Pancreas (tissue), 10 donors: ENCODE data around the gene BMF. TPM values are rescaled to one million over a fixed set of nuclear protein-coding genes. Genes with fewer than 3 reads are reported as not detected.
"Not testable (repeated sequence)": the region's sequence is repeated elsewhere in the genome, so short reads cannot be mapped to it uniquely, and the experiment has no call there.

Experiments used
- ATAC-seq, 4 donors: fragments of 200-7000 bp; cut with Tn5 transposase; one replicate each; pipeline versions ENCODE4 v1.8.0 to v1.9.1; 2020; ENCODE audit warnings: mild to moderate bottlenecking in 4 of 4, moderate library complexity in 4 of 4
- DNase-seq, 6 donors: peaks; one replicate each; pipeline ENCODE4 v3.0.0-alpha.2; 2020
- FAIRE-seq: peaks from 2 replicates; lab custom pipeline; 2012; peaks lifted over from hg19 to GRCh38; lab: Jason Lieb, UNC
- H3K27ac ChIP-seq, 4 donors: fragments of 200-600 bp; sonication (generic); 1 replicate in 3 of 4; 2 replicates in 1 of 4; pipeline versions ENCODE4 v1.5.0 to v1.8.0; 2020
- H3K27me3 ChIP-seq, 4 donors: fragments of 200-600 bp; one replicate each; pipeline ENCODE4 v1.8.0; 2021
- H3K36me3 ChIP-seq, 3 donors: fragments of 200-600 bp; sonication (generic) in 1 of 3; one replicate each; pipeline versions ENCODE4 v1.5.0 to v1.8.0; 2020 to 2021
- H3K4me1 ChIP-seq, 3 donors: fragments of 200-600 bp; one replicate each; pipeline ENCODE4 v1.8.0; 2021
- H3K4me3 ChIP-seq, 4 donors: fragments of 200-600 bp; sonication (generic) in 2 of 4; one replicate each; pipeline versions ENCODE4 v1.5.0 to v1.8.0; 2020 to 2021
- H3K9me3 ChIP-seq, 4 donors: fragments of 200-600 bp; one replicate each; pipeline ENCODE4 v1.8.0; 2021
- CTCF ChIP-seq, 4 donors: fragments of 200-600 bp; sonication (generic) in 3 of 4; IDR thresholded peaks; one replicate each; pipeline versions ENCODE4 v1.5.0 to v1.8.0; 2021; ENCODE audit warnings: antibody characterized with exemption in 4 of 4
- WGBS, 2 donors: extraction: QIAGEN DNeasy Blood & Tissue Kit; methylation state at CpG; one replicate each; pipeline ENCODE4 v1.1.7; 2013; 5-methylcytosine and 5-hydroxymethylcytosine counted together
- intact Hi-C, 3 donors: fragments of 100-400 bp; cut with DNase I; formaldehyde crosslinking; loops; one replicate each; pipeline versions ENCODE4 v1.11.1 to v1.14.2; 2022
- polyA plus RNA-seq, 2 donors: library from polyadenylated mRNA; stranded (reverse); fragments of 200-250 nt; gene quantifications; one replicate each; pipeline ENCODE4 v1.2.3, GENCODE V29; 2013
- total RNA-seq, 6 donors: library from RNA; stranded (reverse); fragmentation: NEBNext Ultra II Directional in 4 of 6; extraction: Animal tissue kit (Norgen Biotek cat#: 25700) in 4 of 6; gene quantifications; one replicate each; pipeline versions ENCODE4 v1.2.1 to v1.2.4, GENCODE V29; 2021 to 2023
- donor health status: healthy with polysubstance abuse.
- donor health status: DM: no; HTN: no; CAD: no; lungs with moderate emphysema.
- donor health status: DM: no; HTN: no; CAD: no.
- donor health status: control.
- donor health status: control.
- donor health status: Bipolar disorder and iron deficiency.
- donor health status: DM: yes; HTN: yes; CAD: no.
- donor health status: DM: no; HTN: no; CAD: no.
- donor health status: DM: no; HTN: no; CAD: no.
- donor health status: DM: yes; HTN: yes; CAD: no.

The BMF gene
- total and polyA plus RNA-seq, 8 donors, result 4.1 to 25.9 (median 6.1) TPM

- DNase-seq, result no peak
- Histone ChIP-seq H3K9me3 (no peaks in the 10 kb centered on the region), H3K4me1 (peaks cover 3 to 8% (median 4%) of the 10 kb centered on the region in 3 donors), H3K36me3 (no peaks in the 10 kb centered on the region), H3K4me3 (no peak overlapping the region), H3K27me3 (no peaks in the 10 kb centered on the region), H3K27ac (no peak overlapping the region)
- peak in 2 of 4 donors; percentile 48 to 57 for ATAC-seq
- intact Hi-C loops, result no loop called here
- FAIRE-seq, result no peak
- 77 to 82% methylated on average over 6 of the region's 6 CpGs for WGBS, 2 donors
- no peak for TF ChIP-seq CTCF (IDR thresholded peaks at IDR 0.05)
Observed at GRCh38 chr15:40121911-40122638, 13.4 kb upstream of the BMF start.

GRCh38 chr15:40118473-40118872, 9.8 kb upstream of the BMF start:
- WGBS, 2 donors, result 50 to 64% methylated on average over 3 of the region's 3 CpGs
- no peak for TF ChIP-seq CTCF (IDR thresholded peaks at IDR 0.05)
- Histone ChIP-seq H3K4me1 (peaks cover 0 to 9% (median 0%) of the 10 kb centered on the region in 3 donors), H3K4me3 (no peak overlapping the region), H3K9me3 (no peaks in the 10 kb centered on the region), H3K27ac (no peak overlapping the region), H3K27me3 (no peaks in the 10 kb centered on the region), H3K36me3 (no peaks in the 10 kb centered on the region)
- FAIRE-seq, result no peak
- no peak for ATAC-seq
- intact Hi-C loops, result loop anchor here in 1 of 3 donors (5.0 kb wide), 1 partner anchor 34 kb away; no protein-coding TSS in a partner anchor
- no peak for DNase-seq

GRCh38 chr15:40115670-40116093, 7.0 kb upstream of the BMF start:
- Histone ChIP-seq H3K4me3 (no peak overlapping the region), H3K4me1 (peaks cover 0 to 9% (median 0%) of the 10 kb centered on the region in 3 donors), H3K36me3 (no peaks in the 10 kb centered on the region), H3K27ac (peak overlapping the region in 2 of 4 donors; percentile 29 to 47), H3K9me3 (no peaks in the 10 kb centered on the region), H3K27me3 (no peaks in the 10 kb centered on the region)
- ATAC-seq (peak; percentile 93 to 98 (median 94)), FAIRE-seq (no peak), DNase-seq (peak; percentile 77 to 86 (median 82))
- WGBS, 2 donors, result 15 to 21% methylated on average over 8 of the region's 8 CpGs
- intact Hi-C loops, result loop anchor here in 1 of 3 donors (5.0 kb wide), 1 partner anchor 37 kb away; no protein-coding TSS in a partner anchor
- TF ChIP-seq CTCF (IDR thresholded peaks at IDR 0.05), result no peak

- not testable (repeated sequence) for FAIRE-seq
Observed at GRCh38 chr15:40115106-40115505, 6.4 kb upstream of the BMF start.

GRCh38 chr15:40114218-40114617, 5.5 kb upstream of the BMF start:
- Histone ChIP-seq H3K27ac (no peak overlapping the region), H3K27me3 (no peaks in the 10 kb centered on the region), H3K9me3 (no peaks in the 10 kb centered on the region), H3K4me1 (peaks cover 0 to 9% (median 0%) of the 10 kb centered on the region in 3 donors), H3K36me3 (no peaks in the 10 kb centered on the region), H3K4me3 (no peak overlapping the region)
- no peak for DNase-seq
- FAIRE-seq, result no peak
- no peak for ATAC-seq
- WGBS, 2 donors, result 92 to 97% methylated on average over 2 of the region's 2 CpGs
- intact Hi-C loops, result loop anchor here in 1 of 3 donors (5.0 kb wide), 1 partner anchor 72 kb away; no protein-coding TSS in a partner anchor
- no peak for TF ChIP-seq CTCF (IDR thresholded peaks at IDR 0.05)

More at GRCh38 chr15:40115106-40115505, 6.4 kb upstream of the BMF start:
- intact Hi-C loops, result loop anchor here in 1 of 3 donors (5.0 kb wide), 1 partner anchor 37 kb away; no protein-coding TSS in a partner anchor
- WGBS, 2 donors, result 94 to 97% methylated on average over 14 of the region's 14 CpGs
- not testable (repeated sequence) for H3K36me3 ChIP-seq, H3K27ac ChIP-seq, DNase-seq, H3K4me1 ChIP-seq, H3K27me3 ChIP-seq, H3K4me3 ChIP-seq, H3K9me3 ChIP-seq, ATAC-seq
